Kidney epithelial cell (primary cell): ENCODE measurements around the gene HPCAL1. TPM values are rescaled to one million over a fixed set of nuclear protein-coding genes. Genes with fewer than 3 reads are reported as not detected.

Experiments
- DNase-seq: peaks from one replicate; pipeline ENCODE4 v3.0.0-alpha.2; 2010; ENCODE audit warnings: low read depth
- H3K27me3 ChIP-seq: 2 replicates; pipeline ENCODE4 v1.6.0; 2011; ENCODE audit warnings: low read length; ENCODE audit not compliant: control insufficient read depth, insufficient read depth
- H3K36me3 ChIP-seq: 2 replicates; pipeline ENCODE4 v1.5.1; 2011; ENCODE audit warnings: low read length; ENCODE audit not compliant: control insufficient read depth, insufficient read depth
- H3K4me3 ChIP-seq: 2 replicates; pipeline ENCODE4 v1.5.1; 2011; ENCODE audit warnings: low read depth, mild to moderate bottlenecking, control low read depth, low read length
- CTCF ChIP-seq: IDR thresholded peaks from 2 replicates; pipeline ENCODE4 v1.5.1; 2011; ENCODE audit warnings: mild to moderate bottlenecking, moderate library complexity, low read length, control low read depth, inconsistent platforms; ENCODE audit not compliant: insufficient read depth, poor library complexity, severe bottlenecking
- total RNA-seq: library from RNA; depleted of rRNA; stranded (reverse); fragments of >200 nt; gene quantifications from 2 replicates; pipeline ENCODE4 v1.2.3, GENCODE V29; 2015

HPCAL1 gene
- total RNA-seq, 1 donor from 2014 or later, result 33.7 TPM

- Histone ChIP-seq H3K27me3 (no peaks in the 10 kb centered on the region), H3K4me3 (no peak overlapping the region), H3K36me3 (no peaks in the 10 kb centered on the region)
- no peak for DNase-seq
- no peak for TF ChIP-seq CTCF
Observed at GRCh38 chr2:10346929-10347561, 44.3 kb downstream of the HPCAL1 start.

- H3K4me3 ChIP-seq, result no peak overlapping the region
- no peaks in the 10 kb centered on the region for H3K27me3 ChIP-seq
- H3K36me3 ChIP-seq, result no peaks in the 10 kb centered on the region
- DNase-seq, result no peak
- TF ChIP-seq CTCF, result no peak
Observed at GRCh38 chr2:10347562-10347948, 44.9 kb downstream of the HPCAL1 start.

- Histone ChIP-seq H3K4me3 (no peak overlapping the region), H3K36me3 (no peaks in the 10 kb centered on the region), H3K27me3 (no peaks in the 10 kb centered on the region)
- no peak for TF ChIP-seq CTCF
- DNase-seq, result no peak
Observed at GRCh38 chr2:10348891-10349290, 46.2 kb downstream of the HPCAL1 start.

GRCh38 chr2:10350761-10351160 is 48.1 kb downstream of the HPCAL1 start:
- no peaks in the 10 kb centered on the region for H3K36me3 ChIP-seq
- DNase-seq, result no peak
- no peak overlapping the region for H3K4me3 ChIP-seq
- TF ChIP-seq CTCF, result no peak
- H3K27me3 ChIP-seq, result no peaks in the 10 kb centered on the region

- Histone ChIP-seq H3K27me3 (no peaks in the 10 kb centered on the region), H3K4me3 (no peak overlapping the region), H3K36me3 (no peaks in the 10 kb centered on the region)
- DNase-seq, result no peak
- no peak for TF ChIP-seq CTCF
Observed at GRCh38 chr2:10352361-10352760, 49.7 kb downstream of the HPCAL1 start.

GRCh38 chr2:10352972-10353371 is 50.3 kb downstream of the HPCAL1 start:
- no peaks in the 10 kb centered on the region for H3K27me3 ChIP-seq
- H3K4me3 ChIP-seq, result no peak overlapping the region
- TF ChIP-seq CTCF, result no peak
- H3K36me3 ChIP-seq, result no peaks in the 10 kb centered on the region
- no peak for DNase-seq
